Fibroblast of the aortic adventitia (primary cell): ENCODE results near the gene DDA1. TPM values are rescaled to one million over a fixed set of nuclear protein-coding genes. Genes with fewer than 3 reads are reported as not detected.

Experiments
- DNase-seq: peaks from one replicate; pipeline ENCODE4 v3.0.0-alpha.2; 2010; ENCODE audit warnings: low read depth
- H3K4me3 ChIP-seq: 2 replicates; pipeline ENCODE4 v1.5.1; 2011; ENCODE audit warnings: low read depth, mild to moderate bottlenecking, control low read depth, low read length, moderate library complexity
- CTCF ChIP-seq: IDR thresholded peaks from 2 replicates; pipeline ENCODE4 v1.5.1; 2011; ENCODE audit warnings: mild to moderate bottlenecking, low read length, control low read depth, inconsistent platforms; ENCODE audit not compliant: insufficient read depth
- total RNA-seq: library from RNA; depleted of rRNA; stranded (reverse); fragments of >200 nt; gene quantifications from 2 replicates; pipeline ENCODE4 v1.2.3, GENCODE V29; 2012; ENCODE audit warnings: low replicate concordance

Gene DDA1
- total RNA-seq, 1 donor, result 20.2 TPM

DNA sequence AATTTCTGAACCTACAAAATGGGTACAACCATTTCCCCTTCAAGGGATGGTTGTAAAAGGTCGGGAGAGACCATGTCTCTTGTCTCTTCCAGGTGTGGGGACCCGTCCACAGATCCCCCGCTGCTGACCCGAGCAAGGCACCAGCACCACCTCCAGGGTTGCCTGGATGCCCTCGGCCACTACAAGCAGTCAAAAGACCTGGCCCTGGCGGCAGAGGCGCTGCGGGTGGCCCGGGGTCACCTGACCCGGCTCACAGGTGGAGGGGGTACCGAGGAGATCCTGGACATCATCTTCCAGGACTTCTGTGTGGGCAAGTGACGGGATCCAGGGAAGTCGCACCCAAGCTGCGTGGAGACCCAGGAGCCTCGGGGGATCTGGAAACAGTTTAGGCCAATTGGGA lies 32.0 kb downstream of the DDA1 start:
- TF ChIP-seq CTCF, result no peak
- no peak for DNase-seq
- H3K4me3 ChIP-seq, result no peak overlapping the region

GRCh38 chr19:17341845-17342244 lies 32.5 kb downstream of the DDA1 start:
- no peak overlapping the region for H3K4me3 ChIP-seq
- no peak for TF ChIP-seq CTCF
- DNase-seq, result no peak

DNA sequence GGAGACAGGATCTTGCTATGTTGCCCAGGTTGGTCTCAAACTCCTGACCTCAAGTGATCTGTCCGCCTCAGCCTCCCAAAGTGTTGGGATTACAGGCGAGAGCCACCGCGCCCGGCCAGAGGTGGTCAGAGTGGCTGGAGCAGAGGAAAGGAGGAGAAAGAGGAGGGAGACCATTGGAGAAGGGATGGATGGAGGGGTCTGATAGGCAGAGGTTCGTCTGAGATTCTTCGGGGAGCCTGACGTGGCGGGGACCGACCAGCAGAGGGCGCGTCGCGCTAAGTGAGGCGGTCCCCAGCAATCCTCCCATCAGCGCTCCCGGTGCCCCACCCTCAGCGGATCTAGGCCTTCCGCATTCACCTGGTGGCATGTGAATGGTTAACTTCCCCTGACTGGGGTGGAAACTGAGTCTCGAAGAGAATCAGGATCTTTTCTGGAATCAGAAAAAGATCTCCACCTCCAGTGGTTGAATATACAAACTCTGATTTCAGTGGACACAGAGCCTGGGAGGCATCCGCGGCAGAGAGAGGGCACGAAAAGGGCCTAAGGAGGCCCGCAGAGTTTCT lies 36.8 kb downstream of the DDA1 start:
- DNase-seq, result peak; percentile 64

GRCh38 chr19:17347361-17347760 lies 38.0 kb downstream of the DDA1 start:
- peak; percentile 66 for DNase-seq
- no peak for TF ChIP-seq CTCF
- no peak overlapping the region for H3K4me3 ChIP-seq

More for the DNA sequence above, 36.8 kb downstream of the DDA1 start:
- H3K4me3 ChIP-seq, result no peak overlapping the region
- TF ChIP-seq CTCF, result peak; percentile 96

- no peak for TF ChIP-seq CTCF
- DNase-seq, result no peak
- H3K4me3 ChIP-seq, result no peak overlapping the region
These were observed 38.5 kb downstream of the DDA1 start for GRCh38 chr19:17347877-17348276.

DNA sequence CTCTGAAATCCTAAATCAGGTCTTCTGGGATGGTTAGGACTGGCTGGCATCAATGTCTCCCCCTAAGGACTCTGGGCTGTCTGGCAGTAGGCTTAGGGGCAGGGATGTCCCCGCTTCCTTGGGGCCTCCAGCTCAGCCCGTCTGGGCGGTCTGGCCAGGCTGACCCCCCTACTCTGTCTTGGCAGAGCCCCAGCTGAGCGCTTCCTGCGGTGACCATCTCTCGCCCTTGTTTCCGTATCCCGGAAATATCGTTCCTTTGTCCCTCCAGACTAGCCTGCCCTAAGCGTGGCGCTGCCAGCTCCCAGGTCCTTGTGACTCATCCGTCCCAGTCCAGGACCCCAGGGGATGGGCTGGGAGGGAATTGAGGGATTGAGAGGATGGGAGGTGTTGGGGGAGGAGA lies 39.3 kb downstream of the DDA1 start:
- TF ChIP-seq CTCF, result no peak
- no peak overlapping the region for H3K4me3 ChIP-seq
- DNase-seq, result peak; percentile 69

GRCh38 chr19:17351815-17352435 lies 42.6 kb downstream of the DDA1 start:
- DNase-seq, result no peak
- TF ChIP-seq CTCF, result no peak
- H3K4me3 ChIP-seq, result no peak overlapping the region
